Stimulated activated memory B cell treated with anti-CD40 and anti-IgM and Interleukin-4, amounts not matched to agents 10 μg/mL and 1 μg/mL and 100 μg/mL, for 72 hours (primary cell): ENCODE measurements around the gene NR4A3.

ENCODE experiments used
- ATAC-seq: fragments of 150-1000 bp; cut with Tn5 transposase; 2 replicates; pipeline ENCODE4 v1.10.0; 2021
- H3K27ac Mint-ChIP-seq: one replicate; pipeline ENCODE4 v1.8.0; 2022; ENCODE audit warnings: mild to moderate bottlenecking, mixed read lengths
- H3K27me3 Mint-ChIP-seq: one replicate; pipeline ENCODE4 v1.8.0; 2022; ENCODE audit warnings: mixed read lengths
- H3K36me3 Mint-ChIP-seq: one replicate; pipeline ENCODE4 v1.8.0; 2022; ENCODE audit warnings: mixed read lengths
- H3K4me1 Mint-ChIP-seq: one replicate; pipeline ENCODE4 v1.8.0; 2022; ENCODE audit warnings: mixed read lengths
- H3K4me3 Mint-ChIP-seq: one replicate; pipeline ENCODE4 v1.8.0; 2022; ENCODE audit warnings: mild to moderate bottlenecking, moderate library complexity, mixed read lengths
- H3K9me3 Mint-ChIP-seq: one replicate; pipeline ENCODE4 v1.8.0; 2022; ENCODE audit warnings: mixed read lengths

NR4A3 gene

DNA sequence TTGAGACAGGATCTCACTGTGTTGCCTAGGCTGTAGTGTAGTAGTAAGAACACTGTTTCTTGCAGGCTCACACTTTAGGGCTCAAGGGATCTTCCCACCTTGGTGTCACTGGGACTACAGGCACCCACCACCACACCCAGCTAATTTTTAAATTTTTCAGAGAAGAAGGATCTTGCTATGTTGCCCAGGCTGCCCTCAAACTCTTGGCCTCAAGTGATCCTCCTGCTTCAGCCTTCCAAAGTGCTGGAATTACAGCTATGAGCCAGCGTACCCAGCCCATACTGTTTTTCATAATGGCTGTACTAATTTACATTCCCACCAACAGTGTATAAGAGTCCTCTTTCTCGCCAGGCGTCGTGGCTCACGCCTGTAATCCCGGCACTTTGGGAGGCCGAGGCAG is 89.9 kb downstream of the NR4A3 start:
- Mint-ChIP-seq H3K27me3 (no peaks in the 10 kb centered on the region), H3K4me3 (no peak overlapping the region), H3K27ac (no peak overlapping the region), H3K4me1 (peaks cover 33% of the 10 kb centered on the region), H3K36me3 (peaks cover 9% of the 10 kb centered on the region), H3K9me3 (no peaks in the 10 kb centered on the region)
- ATAC-seq, result no peak
